D721Med (cell line): ENCODE measurements around the gene BPTF.
A peak's percentile ranks its signal among the peaks of the same experiment; 100 is the strongest.
"Not testable (repeated sequence)": the region's sequence is repeated elsewhere in the genome, so short reads cannot be mapped to it uniquely, and the experiment has no call there.

ENCODE experiments used
- DNase-seq: peaks from one replicate; pipeline ENCODE4 v3.0.0; 2011; ENCODE audit warnings: low spot score; ENCODE audit not compliant: insufficient read length
- FAIRE-seq: peaks from 2 replicates; lab custom pipeline; 2011; peaks lifted over from hg19 to GRCh38; lab: Jason Lieb, UNC
- CTCF ChIP-seq: IDR thresholded peaks from 2 replicates; pipeline ENCODE4 v1.5.1; 2012; ENCODE audit warnings: mild to moderate bottlenecking, control low read depth; ENCODE audit not compliant: insufficient read depth; ENCODE audit errors: missing control alignments

The BPTF gene

GRCh38 chr17:67800495-67800928, 24.8 kb upstream of the BPTF start:
- FAIRE-seq (no peak), DNase-seq (peak; percentile 35)
- TF ChIP-seq CTCF = peak; percentile 85

- TF ChIP-seq CTCF = no peak
- no peak for DNase-seq
- FAIRE-seq = no peak
These were observed 23.6 kb upstream of the BPTF start for GRCh38 chr17:67801626-67802175.

GRCh38 chr17:67810464-67810863, 14.8 kb upstream of the BPTF start:
- TF ChIP-seq CTCF = no peak
- FAIRE-seq = no peak
- DNase-seq = no peak

GRCh38 chr17:67812380-67812779, 12.9 kb upstream of the BPTF start:
- not testable (repeated sequence) for DNase-seq, FAIRE-seq

GRCh38 chr17:67813803-67814180, 11.5 kb upstream of the BPTF start:
- FAIRE-seq = no peak
- TF ChIP-seq CTCF = no peak
- no peak for DNase-seq

- no peak for TF ChIP-seq CTCF
- DNase-seq (no peak), FAIRE-seq (no peak)
These were observed 6.9 kb upstream of the BPTF start for GRCh38 chr17:67818110-67819002.

- FAIRE-seq (no peak), DNase-seq (no peak)
- TF ChIP-seq CTCF = no peak
These were observed 5.6 kb upstream of the BPTF start for GRCh38 chr17:67819722-67820121.
